Skeletal muscle tissue (tissue), 4 donors: ENCODE data around the gene ZKSCAN5. TPM values are rescaled to one million over a fixed set of nuclear protein-coding genes. Genes with fewer than 3 reads are reported as not detected.
A peak's percentile ranks its signal among the peaks of the same experiment; 100 is the strongest.
"Not testable (repeated sequence)": the region's sequence is repeated elsewhere in the genome, so short reads cannot be mapped to it uniquely, and the experiment has no call there.

Source experiments
- H3K27ac ChIP-seq: one replicate; pipeline ENCODE4 v1.7.0; 2013; ENCODE audit warnings: mild to moderate bottlenecking, low read depth, low read length, inconsistent platforms
- H3K27me3 ChIP-seq, 3 donors: one replicate each; pipeline ENCODE4 v1.7.0; 2013; ENCODE audit warnings: low read length in 3 of 3; ENCODE audit not compliant: control insufficient read depth in 3 of 3, insufficient read depth in 3 of 3
- H3K36me3 ChIP-seq, 3 donors: one replicate each; pipeline ENCODE4 v1.7.0; 2013; ENCODE audit warnings: low read length in 3 of 3; ENCODE audit not compliant: control insufficient read depth in 3 of 3, insufficient read depth in 3 of 3
- H3K4me1 ChIP-seq, 3 donors: one replicate each; pipeline ENCODE4 v1.7.0; 2013; ENCODE audit warnings: low read length in 3 of 3, mild to moderate bottlenecking in 3 of 3; ENCODE audit not compliant: control insufficient read depth in 3 of 3, insufficient read depth in 3 of 3
- H3K4me3 ChIP-seq, 3 donors: one replicate each; pipeline ENCODE4 v1.7.0; 2013; ENCODE audit warnings: low read length in 3 of 3
- H3K9ac ChIP-seq, 3 donors: one replicate each; pipeline ENCODE4 v1.7.0; 2013; ENCODE audit warnings: low read length in 3 of 3, mild to moderate bottlenecking in 3 of 3, moderate library complexity in 2 of 3, low read depth in 1 of 3
- H3K9me3 ChIP-seq, 3 donors: one replicate each; pipeline ENCODE4 v1.7.0; 2013; ENCODE audit warnings: low read length in 3 of 3; ENCODE audit not compliant: control insufficient read depth in 3 of 3
- total RNA-seq: library from RNA; depleted of rRNA; stranded (reverse); fragments of >200 nt; gene quantifications from one replicate; pipeline ENCODE4 v1.2.3, GENCODE V29; 2014
- donor health status: Osteomylitis.

Gene ZKSCAN5
- total RNA-seq, 1 donor from 2014 or later, result 8.9 TPM

DNA sequence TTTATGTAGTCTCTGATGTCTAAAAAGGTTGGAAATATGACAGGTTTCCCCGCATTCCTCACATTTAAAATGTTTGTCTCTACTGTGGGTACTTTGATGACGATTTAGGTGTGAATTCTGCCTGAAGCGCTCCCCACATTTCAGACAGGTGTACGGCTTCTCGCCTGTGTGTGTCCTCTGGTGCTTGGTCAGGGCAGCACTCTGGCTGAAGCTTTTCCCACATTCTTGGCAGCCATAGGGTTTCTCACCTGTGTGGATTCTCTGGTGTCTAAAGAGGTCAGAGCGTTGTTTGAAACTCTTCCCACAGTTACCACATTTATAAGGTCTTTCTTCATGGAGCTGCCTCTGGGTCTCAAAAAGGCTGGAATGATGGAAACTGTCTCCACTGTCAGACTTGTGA, 10.6 kb upstream of the ZKSCAN5 start:
- Histone ChIP-seq H3K9ac (no peak overlapping the region), H3K27ac (no peak overlapping the region), H3K4me1 (peaks cover 9 to 14% (median 9%) of the 10 kb centered on the region in 3 donors), H3K4me3 (peak overlapping the region in 1 of 3 donors; percentile 52), H3K9me3 (peaks cover 10 to 11% (median 11%) of the 10 kb centered on the region in 3 donors), H3K36me3 (peaks cover 31 to 45% (median 37%) of the 10 kb centered on the region in 3 donors), H3K27me3 (no peaks in the 10 kb centered on the region)

DNA sequence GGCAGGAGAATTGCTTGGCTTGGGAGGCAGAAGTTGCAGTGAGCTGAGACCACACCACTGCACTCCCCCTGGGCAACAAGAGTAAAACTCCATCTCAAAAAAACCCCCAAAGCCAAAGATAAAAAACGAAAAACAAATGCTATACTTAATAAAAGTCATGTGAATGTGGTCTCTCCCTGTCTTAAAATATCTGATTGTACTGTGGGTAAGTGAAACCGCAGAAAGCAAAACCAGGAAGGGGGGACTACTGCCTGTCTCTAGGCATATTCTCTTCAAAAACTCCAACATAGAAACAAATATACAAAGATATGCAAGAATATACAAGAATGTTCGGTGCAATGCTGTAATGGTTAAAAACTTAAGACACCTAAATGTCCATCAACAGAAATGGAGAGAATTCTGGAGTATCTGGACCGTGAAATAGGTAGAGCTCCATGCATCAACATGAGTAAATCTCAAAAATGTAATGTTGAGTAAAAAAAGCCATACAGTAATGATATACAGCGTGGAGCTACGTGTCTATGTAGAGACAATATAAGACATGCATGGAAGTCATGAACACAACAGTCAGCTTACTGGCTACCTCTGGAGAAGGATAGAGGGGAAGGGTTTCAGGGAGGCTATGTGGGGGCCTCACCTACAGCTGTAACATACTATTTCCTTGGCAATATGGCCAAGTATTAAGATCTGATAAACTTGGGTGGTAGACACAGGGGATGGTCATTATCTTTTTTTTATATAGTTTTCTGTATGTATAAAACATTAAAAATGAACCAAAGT, 6.5 kb upstream of the ZKSCAN5 start:
- Histone ChIP-seq H3K27ac (no peak overlapping the region), H3K36me3 (peaks cover 23 to 29% (median 25%) of the 10 kb centered on the region in 3 donors), H3K9ac (peak overlapping the region in 2 of 3 donors; percentile 59 to 69), H3K9me3 (peaks cover 9 to 11% (median 10%) of the 10 kb centered on the region in 3 donors), H3K4me1 (peaks cover 16 to 29% (median 19%) of the 10 kb centered on the region in 3 donors), H3K27me3 (no peaks in the 10 kb centered on the region), H3K4me3 (peak overlapping the region; percentile 77 to 99 (median 98))

DNA sequence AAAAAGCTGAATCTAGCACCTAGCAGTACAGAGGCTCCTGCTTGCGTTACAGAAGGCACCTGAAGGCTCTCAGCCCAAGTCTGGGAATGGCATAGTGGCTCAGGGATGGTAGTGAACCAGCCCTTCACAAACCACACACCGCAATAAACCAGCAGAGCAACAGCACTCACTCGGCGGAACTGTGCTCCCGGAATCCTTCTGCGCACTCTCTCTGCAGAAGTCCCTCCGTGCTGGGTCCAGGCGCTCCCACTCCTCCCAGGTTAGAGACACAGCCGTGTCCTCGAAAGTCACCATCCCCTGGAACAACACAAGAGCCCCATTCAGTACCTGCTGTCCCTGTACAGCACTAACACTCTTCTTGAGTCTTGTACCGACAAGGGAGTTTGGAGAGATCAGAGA, 5.9 kb upstream of the ZKSCAN5 start:
- Histone ChIP-seq H3K36me3 (peaks cover 18 to 24% (median 19%) of the 10 kb centered on the region in 3 donors), H3K27me3 (no peaks in the 10 kb centered on the region), H3K4me1 (peaks cover 16 to 29% (median 19%) of the 10 kb centered on the region in 3 donors), H3K4me3 (peak overlapping the region; percentile 77 to 99 (median 98)), H3K9ac (peak overlapping the region in 2 of 3 donors; percentile 59 to 69), H3K9me3 (peaks cover 9 to 10% (median 9%) of the 10 kb centered on the region in 3 donors), H3K27ac (peak overlapping the region; percentile 99)

DNA sequence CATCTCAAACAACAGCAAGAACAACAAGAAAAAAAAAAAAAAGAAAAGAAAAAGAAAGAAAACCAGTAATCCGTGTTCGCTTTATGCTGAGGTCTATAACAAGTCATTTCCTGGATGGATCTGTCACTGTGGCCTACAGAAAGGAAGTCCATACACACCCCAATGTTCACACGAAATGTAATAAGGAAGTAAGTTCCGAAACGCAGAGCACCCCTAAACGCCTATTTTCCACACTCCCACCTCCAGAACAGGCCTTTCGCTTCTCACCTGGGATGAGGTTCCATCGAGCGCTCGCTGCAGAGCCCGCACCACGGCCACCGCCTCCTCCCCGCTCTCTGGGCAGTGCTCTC, 5.1 kb upstream of the ZKSCAN5 start:
- Histone ChIP-seq H3K4me3 (peak overlapping the region; percentile 98 to 99 (median 98)), H3K9me3 (peaks cover 2% of the 10 kb centered on the region in 3 donors), H3K27me3 (no peaks in the 10 kb centered on the region), H3K36me3 (peaks cover 10 to 16% (median 11%) of the 10 kb centered on the region in 3 donors), H3K9ac (peak overlapping the region; percentile 97 to 98 (median 97)), H3K27ac (peak overlapping the region; percentile 99), H3K4me1 (peaks cover 16 to 34% (median 19%) of the 10 kb centered on the region in 3 donors)

DNA sequence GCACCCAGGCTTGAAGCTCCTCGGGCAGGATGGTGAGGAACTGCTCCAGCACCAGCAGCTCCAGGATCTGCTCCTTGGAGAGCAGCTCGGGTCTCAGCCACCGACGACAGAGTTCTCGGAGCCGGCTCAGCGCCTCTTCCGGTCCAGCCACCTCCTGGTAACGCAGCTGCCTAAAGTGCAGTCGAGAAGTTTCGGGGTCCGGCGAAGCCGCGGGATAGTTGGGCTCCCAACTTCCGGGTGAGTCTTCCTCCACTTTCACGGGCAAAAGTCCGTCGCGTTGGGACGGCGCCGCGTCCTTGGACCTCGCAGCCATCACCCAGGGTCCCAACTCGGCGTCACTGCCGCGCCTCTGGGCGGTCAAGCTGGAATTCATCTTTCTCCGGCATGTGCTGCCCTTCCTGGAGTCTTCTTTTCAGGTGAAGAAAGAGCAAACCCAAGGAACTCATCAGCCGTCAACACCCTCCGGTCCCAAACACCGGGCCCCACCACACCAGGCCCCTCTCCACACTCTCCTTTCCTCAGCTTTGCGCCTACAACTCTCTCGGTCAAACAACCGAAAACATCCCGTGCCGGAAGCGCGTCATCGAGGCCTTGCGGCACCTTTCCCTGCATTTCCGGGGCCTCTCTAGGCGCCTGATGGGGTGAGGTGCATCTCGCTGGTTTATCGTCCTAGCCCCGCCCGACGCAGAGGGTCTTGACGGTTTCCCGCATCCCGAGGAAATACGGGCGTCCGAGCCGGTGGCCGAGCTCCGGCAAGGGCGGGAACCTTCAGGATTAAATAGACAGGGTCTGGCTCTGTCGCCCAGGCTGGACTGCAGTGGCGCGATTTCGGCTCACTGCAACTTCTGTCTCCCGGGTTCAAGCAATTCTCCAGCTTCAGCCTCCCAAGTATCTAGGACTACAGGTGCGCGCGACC, 4.5 kb upstream of the ZKSCAN5 start, which contains the start of gene ZNF394:
Gene ZNF394, minus strand, starts transcription at position 561 of the 916 bp plus-strand sequence. Its CDS starts 188 bp downstream, at position 373.
- Histone ChIP-seq H3K27me3 (no peaks in the 10 kb centered on the region), H3K36me3 (peaks cover 5 to 13% (median 8%) of the 10 kb centered on the region in 3 donors), H3K9ac (peak within 1 kb of the TSS; percentile 97 to 98 (median 97)), H3K4me1 (peaks cover 16 to 34% (median 19%) of the 10 kb centered on the region in 3 donors), H3K27ac (peak within 1 kb of the TSS; percentile 99), H3K4me3 (peak within 1 kb of the TSS; percentile 98 to 99 (median 98)), H3K9me3 (no peaks in the 10 kb centered on the region)

DNA sequence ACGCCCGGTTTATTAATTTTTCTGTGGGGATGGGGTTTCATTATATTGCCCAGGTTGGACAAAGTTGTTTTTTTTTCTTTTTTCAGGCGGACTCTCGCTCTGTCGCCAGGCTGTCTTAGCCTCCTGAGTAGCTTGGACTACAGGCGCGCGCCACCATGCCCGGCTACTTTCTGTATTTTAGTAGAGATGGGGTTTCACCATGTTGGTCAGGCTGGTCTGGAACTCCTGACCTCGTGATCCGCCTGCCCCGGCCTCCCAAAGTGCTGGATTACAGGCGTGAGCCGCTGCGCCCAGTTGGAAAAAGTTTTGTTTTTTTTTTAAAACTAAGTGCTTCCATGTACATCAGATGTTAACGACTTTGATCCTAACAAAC, 3.8 kb upstream of the ZKSCAN5 start:
- peaks cover 18 to 35% (median 20%) of the 10 kb centered on the region in 3 donors for H3K4me1 ChIP-seq

DNA sequence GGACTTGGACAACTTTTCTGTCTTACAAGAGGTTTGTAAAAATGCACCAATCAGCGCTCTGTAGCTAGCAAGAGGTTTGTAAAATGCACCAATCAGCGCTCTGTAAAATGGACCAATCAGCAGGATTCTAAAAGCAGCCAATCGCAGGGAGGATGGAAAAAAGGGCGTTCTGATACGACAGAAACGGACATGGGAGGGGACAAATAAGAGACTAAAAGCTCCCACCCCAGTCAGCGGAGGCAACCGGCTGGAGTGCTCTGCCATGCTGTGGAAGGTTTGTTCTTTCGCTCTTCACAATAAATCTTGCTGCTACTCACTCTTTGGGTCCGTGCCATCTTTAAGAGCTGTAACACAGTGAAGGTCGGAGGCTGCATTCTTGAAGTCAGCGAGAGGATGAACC, 3.2 kb upstream of the ZKSCAN5 start:
- H3K9ac ChIP-seq, H3K27me3 ChIP-seq, H3K9me3 ChIP-seq, H3K27ac ChIP-seq: not testable (repeated sequence)
- peaks cover 24 to 41% (median 26%) of the 10 kb centered on the region in 3 donors for H3K4me1 ChIP-seq
- peaks cover 3 to 11% (median 8%) of the 10 kb centered on the region in 3 donors for H3K36me3 ChIP-seq
- peak overlapping the region in 2 of 3 donors; percentile 98 to 99 for H3K4me3 ChIP-seq

More for the DNA sequence above, 3.8 kb upstream of the ZKSCAN5 start:
- Histone ChIP-seq H3K27me3 (no peaks in the 10 kb centered on the region), H3K9ac (peak overlapping the region; percentile 97 to 98 (median 97)), H3K9me3 (no peaks in the 10 kb centered on the region), H3K27ac (peak overlapping the region; percentile 99), H3K4me3 (peak overlapping the region; percentile 98 to 99 (median 98)), H3K36me3 (peaks cover 5 to 13% (median 8%) of the 10 kb centered on the region in 3 donors)

DNA sequence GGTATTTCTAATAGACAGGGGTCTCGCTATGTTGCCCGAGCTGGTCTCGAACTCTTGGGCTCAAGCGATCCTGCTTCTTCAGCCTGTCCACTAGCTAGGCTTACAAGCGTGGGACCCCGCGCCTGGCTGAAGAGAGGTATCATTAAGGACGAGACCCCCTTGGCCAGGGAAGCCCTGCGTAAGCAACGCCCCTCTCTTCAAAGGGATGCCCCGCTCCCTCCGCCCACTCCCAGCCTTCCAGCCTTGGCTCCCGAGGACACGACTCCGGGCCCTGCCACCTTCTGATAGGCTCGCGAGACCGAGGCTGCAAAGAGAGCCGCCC, 220 bp upstream of the ZKSCAN5 start:
- peak overlapping the region; percentile 95 for H3K27ac ChIP-seq
- H3K9me3 ChIP-seq, result no peaks in the 10 kb centered on the region
- H3K36me3 ChIP-seq, result peaks cover 0 to 3% (median 2%) of the 10 kb centered on the region in 3 donors
- H3K4me3 ChIP-seq, result peak overlapping the region; percentile 87 to 99 (median 99)
- H3K27me3 ChIP-seq, result no peaks in the 10 kb centered on the region
- H3K9ac ChIP-seq, result peak overlapping the region; percentile 92 to 98 (median 93)
- H3K4me1 ChIP-seq, result peaks cover 22 to 33% (median 24%) of the 10 kb centered on the region in 3 donors

DNA sequence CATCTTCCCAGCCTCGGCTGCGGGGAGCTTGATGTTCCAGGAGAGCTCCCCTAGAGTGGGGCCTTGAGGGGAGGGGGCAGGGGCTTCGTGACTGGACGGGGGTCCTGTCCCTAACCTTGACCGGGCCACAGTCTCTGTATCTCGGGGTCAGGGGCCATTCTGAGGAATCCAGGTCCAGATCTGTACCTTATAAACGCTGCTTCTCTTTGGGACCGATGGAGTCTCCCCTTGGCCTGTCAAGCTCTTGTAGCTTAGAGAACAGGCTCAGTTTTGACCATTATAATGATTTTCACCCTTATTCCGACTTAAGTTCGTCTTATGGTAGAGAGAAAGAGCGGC, 831 bp downstream of the ZKSCAN5 start:
- H3K9me3 ChIP-seq, result no peaks in the 10 kb centered on the region
- peaks cover 20 to 25% (median 21%) of the 10 kb centered on the region in 3 donors for H3K4me1 ChIP-seq
- H3K4me3 ChIP-seq, result peak overlapping the region; percentile 87 to 99 (median 99)
- no peaks in the 10 kb centered on the region for H3K27me3 ChIP-seq
- H3K9ac ChIP-seq, result peak overlapping the region; percentile 92 to 98 (median 93)
- peak overlapping the region; percentile 95 for H3K27ac ChIP-seq
- peaks cover 0 to 3% (median 0%) of the 10 kb centered on the region in 3 donors for H3K36me3 ChIP-seq
